Measurements from ENCODE around the gene TTC39C.
"Not testable (repeated sequence)": the region's sequence is repeated elsewhere in the genome, so short reads cannot be mapped to it uniquely, and the experiment has no call there.

TTC39C gene

GRCh38 chr18:24018299-24018886, 3.8 kb downstream of the TTC39C start:
- no peak for DNase-seq

GRCh38 chr18:24019641-24020331, 5.2 kb downstream of the TTC39C start:
- DNase-seq = peak; percentile 23

GRCh38 chr18:24021505-24021904, 7.0 kb downstream of the TTC39C start:
- no peak for DNase-seq

DNA sequence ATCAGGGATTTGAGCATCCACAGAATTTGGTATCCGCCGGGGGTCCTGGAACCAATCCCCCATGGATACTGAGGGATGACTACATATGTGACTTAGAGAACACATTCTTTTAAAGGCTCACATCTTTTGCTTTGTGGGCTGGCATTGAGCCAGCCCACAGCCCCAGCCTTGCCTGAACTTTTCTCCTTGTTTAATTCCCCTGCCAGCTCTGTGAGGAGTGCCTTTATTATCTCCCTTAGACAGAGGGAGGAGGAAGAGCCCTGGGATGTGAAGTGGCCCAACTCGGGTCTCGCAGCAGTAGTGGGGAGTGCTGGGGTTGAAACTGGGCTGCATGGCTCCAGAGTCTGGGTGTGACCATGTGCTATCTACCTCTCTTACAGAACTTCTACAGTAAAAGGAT, 7.6 kb downstream of the TTC39C start:
- DNase-seq = no peak

- no peak for DNase-seq
Measured at GRCh38 chr18:24023185-24023814, 8.7 kb downstream of the TTC39C start.

- DNase-seq = no peak
Measured at GRCh38 chr18:24024425-24024824, 9.9 kb downstream of the TTC39C start.

GRCh38 chr18:24026457-24026856, 11.9 kb downstream of the TTC39C start:
- DNase-seq = no peak

DNA sequence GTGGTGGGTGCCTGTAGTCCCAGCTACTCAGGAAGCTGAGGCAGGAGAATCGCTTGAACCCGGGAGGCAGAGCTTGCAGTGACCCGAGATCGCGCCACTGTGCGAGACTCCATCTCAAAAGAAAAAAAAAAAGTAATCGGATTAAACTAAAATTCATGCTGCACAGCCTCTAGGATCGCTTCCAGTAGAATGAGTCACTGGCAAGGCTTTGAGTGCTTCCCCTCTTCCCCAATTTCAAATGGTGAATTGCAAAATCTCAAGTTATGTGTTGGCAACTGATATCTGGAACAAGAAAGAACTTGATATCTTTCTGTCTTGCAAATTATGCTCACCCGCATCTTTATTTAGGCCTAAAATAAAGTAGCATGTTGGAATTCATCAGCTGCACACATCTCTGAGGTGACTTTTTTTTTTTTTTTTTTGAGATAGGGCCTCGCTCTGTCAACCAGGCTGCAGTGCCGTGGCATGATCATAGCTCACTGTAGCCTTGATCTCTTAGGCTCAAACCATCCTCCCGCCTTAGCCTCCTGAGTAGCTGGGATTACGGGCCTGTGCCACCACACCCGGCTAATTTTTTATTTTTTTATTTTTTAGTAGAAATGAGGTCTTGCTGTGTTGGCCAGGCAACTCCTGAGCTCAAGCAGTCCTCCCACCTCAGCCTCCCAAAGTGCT, 12.7 kb downstream of the TTC39C start:
- no peak for DNase-seq

- DNase-seq = not testable (repeated sequence)
Measured at GRCh38 chr18:24028946-24029345, 14.4 kb downstream of the TTC39C start.

GRCh38 chr18:24031318-24031717, 16.8 kb downstream of the TTC39C start:
- no peak for DNase-seq

- no peak for DNase-seq
Measured at GRCh38 chr18:24031916-24032315, 17.4 kb downstream of the TTC39C start.

DNA sequence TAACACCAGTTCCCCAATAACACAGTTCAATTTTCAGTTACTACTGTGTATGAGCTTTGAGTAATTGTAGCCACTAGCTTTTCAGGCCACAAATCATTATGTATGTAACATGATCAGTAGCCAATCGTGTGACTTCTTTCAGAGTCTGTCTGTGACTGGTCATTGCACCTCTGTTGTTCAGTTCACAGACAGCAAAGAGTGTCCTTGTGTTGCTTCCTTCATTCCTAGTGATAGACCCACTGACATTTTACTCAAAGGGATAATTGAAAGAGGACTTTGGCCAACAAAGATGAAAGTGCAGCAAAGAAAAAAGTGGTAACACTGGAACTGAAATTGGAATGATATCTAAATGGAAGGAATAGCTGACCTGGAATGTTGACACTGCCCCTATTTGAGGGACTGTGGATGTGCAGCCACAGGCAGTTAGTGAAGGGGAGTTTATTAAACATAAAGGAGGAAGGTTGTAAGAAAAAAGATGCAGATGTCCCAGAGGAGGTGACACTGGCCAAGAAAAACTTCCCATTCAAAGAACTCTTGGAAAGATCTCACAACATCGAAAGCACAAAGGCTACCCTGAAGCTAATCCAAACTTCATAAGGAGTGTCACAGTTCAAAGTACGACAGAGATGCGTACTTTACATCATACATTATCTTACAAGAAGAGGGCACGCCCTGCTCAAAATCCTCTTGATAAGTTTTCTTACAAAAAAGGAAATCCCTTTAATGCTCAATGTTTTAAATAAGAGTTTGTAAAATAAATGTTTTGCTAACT, 19.3 kb downstream of the TTC39C start:
- no peak for DNase-seq

DNA sequence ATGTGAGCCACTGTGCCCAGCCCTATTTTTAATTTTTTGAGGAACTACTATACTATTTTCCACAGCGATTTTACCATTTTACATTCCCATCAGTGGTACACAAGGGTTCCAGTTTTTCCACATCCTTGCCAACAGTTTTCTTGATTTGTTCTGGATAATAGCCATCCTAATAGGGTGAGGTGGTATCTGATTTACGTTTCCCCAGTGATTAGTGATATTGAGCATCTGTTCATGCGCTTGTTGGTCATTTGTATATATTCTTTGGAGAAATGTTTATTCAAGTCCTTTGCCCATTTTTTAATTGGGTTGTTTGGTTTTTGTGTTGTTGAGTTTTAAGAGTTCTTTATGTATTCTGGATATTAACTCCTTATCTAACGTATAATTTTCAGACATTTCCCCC, 20.8 kb downstream of the TTC39C start:
- no peak for DNase-seq

DNA sequence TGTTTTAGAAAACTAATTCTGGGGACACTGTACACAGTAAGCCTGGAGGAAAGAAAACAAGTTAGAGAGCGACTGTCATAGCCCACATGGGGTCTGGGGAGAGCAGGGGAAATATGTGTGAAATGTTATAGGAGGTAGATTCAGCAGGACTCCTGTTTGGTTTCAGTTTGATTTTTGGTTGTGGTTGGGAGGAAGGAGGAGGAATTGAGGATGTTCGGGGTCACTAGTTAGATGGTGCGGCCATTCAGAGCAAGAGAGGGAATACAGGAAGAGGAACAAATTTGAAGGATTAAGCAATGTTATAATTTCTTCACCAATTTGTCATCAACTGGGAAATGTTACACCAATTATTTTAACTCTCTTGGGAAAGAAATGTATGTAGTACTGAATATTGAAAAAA, 25.1 kb downstream of the TTC39C start:
- DNase-seq = no peak

DNA sequence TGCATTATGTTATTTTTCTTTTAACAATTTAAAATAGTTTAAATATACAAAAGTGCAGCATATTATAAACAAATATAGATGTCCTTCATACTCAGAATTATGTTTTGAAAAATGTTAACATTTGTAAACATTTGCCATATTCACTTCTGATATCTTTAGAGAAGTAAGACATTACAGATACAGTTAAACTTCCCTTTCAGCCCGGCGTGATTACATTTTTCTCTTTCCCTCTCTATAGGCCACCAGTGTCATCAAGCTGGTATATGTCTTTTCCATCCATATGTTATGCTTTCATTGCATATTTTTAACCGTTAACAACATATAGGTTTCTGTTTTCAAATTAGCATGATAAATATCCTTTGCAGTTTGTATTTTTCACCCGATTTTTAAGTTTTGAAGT, 27.1 kb downstream of the TTC39C start:
- no peak for DNase-seq

- no peak for DNase-seq
Measured at GRCh38 chr18:24043403-24043802, 28.8 kb downstream of the TTC39C start.

DNA sequence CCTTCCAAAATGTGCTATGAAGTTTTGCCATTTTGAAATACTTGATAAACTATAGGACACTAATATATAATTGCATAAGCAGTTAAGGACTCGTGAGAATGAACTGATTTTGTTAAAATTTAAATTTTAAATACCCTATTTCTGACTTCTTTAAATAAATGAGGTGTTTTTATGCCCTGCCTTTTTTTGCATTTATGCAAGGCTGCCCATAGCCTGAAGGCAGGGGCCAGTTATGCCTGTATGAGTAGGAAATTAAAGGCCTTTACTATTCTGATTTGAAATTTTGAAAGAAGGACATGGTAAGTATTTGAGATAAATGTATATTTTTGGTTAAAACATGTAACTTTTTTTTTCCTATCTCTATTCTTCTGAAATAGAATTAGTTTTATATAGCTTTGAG, 33.7 kb downstream of the TTC39C start:
- no peak for DNase-seq

DNA sequence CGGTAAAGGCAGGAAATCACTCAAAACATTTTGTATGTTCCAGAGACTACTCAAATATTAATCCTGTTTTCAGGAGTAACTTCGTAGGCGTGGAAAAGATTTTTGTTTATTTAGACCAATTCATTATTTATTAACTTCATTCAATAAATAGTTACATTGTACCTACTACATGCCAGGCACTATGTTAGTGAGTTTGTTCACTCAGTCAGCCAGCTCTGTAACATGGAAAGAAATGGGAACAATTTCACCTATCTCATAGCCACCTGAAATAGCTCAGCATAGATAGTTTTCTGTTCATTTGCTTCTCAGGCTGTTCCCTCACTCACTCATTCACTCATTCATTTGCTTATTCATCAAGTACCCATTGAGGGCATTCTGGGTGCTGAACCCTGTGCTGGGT, 34.6 kb downstream of the TTC39C start:
- DNase-seq = no peak

- DNase-seq = no peak
Measured at GRCh38 chr18:24051031-24051947, 36.7 kb downstream of the TTC39C start.

- no peak for DNase-seq
Measured at GRCh38 chr18:24052053-24052452, 37.5 kb downstream of the TTC39C start.

- DNase-seq = no peak
Measured at GRCh38 chr18:24053211-24053610, 38.7 kb downstream of the TTC39C start.

DNA sequence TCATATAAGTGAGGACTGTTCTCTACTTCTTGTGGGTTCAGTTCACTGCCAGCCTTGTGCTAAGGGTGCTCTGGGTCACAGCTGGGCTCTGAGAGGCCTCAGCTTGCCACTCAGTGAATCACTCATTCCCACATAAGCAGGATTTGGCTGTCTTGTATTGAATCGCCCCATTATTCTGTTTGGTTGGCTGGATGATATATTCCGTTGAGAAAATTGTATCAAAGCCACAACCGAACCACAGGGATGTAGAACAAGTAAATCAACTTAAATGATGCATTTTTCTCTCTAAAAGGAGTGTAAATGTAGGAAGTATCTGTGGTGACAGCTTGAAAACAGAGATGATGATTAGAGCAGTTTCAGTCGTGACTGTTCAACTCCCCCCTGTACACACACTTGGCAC, 39.6 kb downstream of the TTC39C start:
- no peak for DNase-seq
